Gastrocnemius medialis (tissue), 4 donors: ENCODE results near the gene DEFB108B.
"Not testable (repeated sequence)": the region's sequence is repeated elsewhere in the genome, so short reads cannot be mapped to it uniquely, and the experiment has no call there.

Experiments used
- POLR2A ChIP-seq, 2 donors: fragments of 450-650 bp; IDR thresholded peaks; one replicate each; pipeline ENCODE4 v1.6.1; 2017; ENCODE audit warnings: antibody characterized with exemption in 2 of 2, mild to moderate bottlenecking in 2 of 2, moderate library complexity in 2 of 2
- TF ChIP-seq, protein P1 (sequence below), 5 experiments: fragments of 450-650 bp in 3 of 5; fragments of 200-600 bp in 2 of 5; sonication (generic) in 2 of 5; IDR thresholded peaks in 4 of 5; conservative IDR thresholded peaks in 1 of 5; 1 replicate in 4 of 5; 2 replicates in 1 of 5; pipeline ENCODE4 v1.5.1; 2016 to 2019; ENCODE audit warnings: antibody characterized with exemption in 5 of 5, mild to moderate bottlenecking in 3 of 5, moderate library complexity in 3 of 5

GRCh38 chr11:71801026-71801425 is 32.0 kb upstream of the DEFB108B start:
- TF ChIP-seq, protein P1, sequence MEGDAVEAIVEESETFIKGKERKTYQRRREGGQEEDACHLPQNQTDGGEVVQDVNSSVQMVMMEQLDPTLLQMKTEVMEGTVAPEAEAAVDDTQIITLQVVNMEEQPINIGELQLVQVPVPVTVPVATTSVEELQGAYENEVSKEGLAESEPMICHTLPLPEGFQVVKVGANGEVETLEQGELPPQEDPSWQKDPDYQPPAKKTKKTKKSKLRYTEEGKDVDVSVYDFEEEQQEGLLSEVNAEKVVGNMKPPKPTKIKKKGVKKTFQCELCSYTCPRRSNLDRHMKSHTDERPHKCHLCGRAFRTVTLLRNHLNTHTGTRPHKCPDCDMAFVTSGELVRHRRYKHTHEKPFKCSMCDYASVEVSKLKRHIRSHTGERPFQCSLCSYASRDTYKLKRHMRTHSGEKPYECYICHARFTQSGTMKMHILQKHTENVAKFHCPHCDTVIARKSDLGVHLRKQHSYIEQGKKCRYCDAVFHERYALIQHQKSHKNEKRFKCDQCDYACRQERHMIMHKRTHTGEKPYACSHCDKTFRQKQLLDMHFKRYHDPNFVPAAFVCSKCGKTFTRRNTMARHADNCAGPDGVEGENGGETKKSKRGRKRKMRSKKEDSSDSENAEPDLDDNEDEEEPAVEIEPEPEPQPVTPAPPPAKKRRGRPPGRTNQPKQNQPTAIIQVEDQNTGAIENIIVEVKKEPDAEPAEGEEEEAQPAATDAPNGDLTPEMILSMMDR (IDR thresholded peaks at IDR 0.05 in 4 of 5, conservative IDR thresholded peaks at IDR 0.05 in 1 of 5): not testable (repeated sequence)
- TF ChIP-seq POLR2A (IDR thresholded peaks at IDR 0.05): not testable (repeated sequence)
